ENCODE results near the gene RBM20. TPM values are rescaled to one million over a fixed set of nuclear protein-coding genes. Genes with fewer than 3 reads are reported as not detected.

The RBM20 gene
- total and polyA plus RNA-seq, 2 of the 13 experiments (the other 11 are each of a cell fraction or from before 2014, with no cell fraction given), result 0.02 to 0.22 TPM

DNA sequence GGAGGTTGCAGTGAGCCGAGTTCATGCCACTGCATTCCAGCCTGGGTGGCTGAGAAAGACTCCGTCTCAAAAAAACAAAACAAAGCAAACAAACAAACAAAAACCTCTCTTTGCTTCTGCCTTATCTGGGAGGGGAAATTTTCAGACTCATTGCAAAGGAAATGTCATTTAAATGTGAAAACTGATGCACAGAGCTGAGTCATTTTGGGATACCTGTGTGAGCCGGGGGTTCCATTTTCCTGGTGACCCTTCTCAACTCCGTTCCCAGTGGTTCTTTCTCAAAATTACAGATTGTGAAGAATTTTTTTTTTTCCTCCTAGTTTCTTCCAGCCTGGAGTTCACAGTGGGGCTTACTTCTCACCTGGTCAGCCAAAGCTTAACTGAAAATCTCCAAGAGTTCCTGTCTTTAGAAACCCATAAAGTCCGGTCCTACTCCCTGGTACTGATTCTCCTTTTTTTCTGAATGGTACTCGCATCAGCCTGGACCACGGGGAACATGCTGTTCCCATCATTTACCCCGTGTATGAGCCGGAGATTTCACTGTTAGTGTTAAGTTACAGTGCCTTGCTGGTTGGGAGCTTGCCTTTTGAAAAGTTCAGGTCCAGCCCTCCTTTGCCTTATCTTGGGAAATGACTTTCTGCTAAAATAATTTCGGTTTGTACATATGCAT, 56.9 kb downstream of the RBM20 start:
- Histone ChIP-seq H3K27ac (ENCODE audit: extremely low read length, insufficient read depth, low read length) (no peak overlapping the region), H3K4me3 (replicated peaks in 1 of 3; ENCODE audit: insufficient read depth in 1 of 3, low read depth in 2 of 3, low read length in 3 of 3) (no peak overlapping the region), H3K27me3 (ENCODE audit: control insufficient read depth in 1 of 2, insufficient read depth in 2 of 2, low read length in 2 of 2) (peaks cover 0 to 3% of the 10 kb centered on the region in 2 experiments; a peak in 1 of 5 replicates), H3K36me3 (replicated peaks in 1 of 2; ENCODE audit: control insufficient read depth in 1 of 2, insufficient read depth in 2 of 2, low read length in 2 of 2) (no peaks in the 10 kb centered on the region), H4K20me1 (ENCODE audit: insufficient read depth, low read length) (no peaks in the 10 kb centered on the region), H3K79me2 (ENCODE audit: insufficient read depth, low read length) (no peaks in the 10 kb centered on the region), H3K4me2 (ENCODE audit: low read depth, low read length) (no peak overlapping the region), H3K4me1 (ENCODE audit: insufficient read depth, low read length) (no peaks in the 10 kb centered on the region), H3K9me3 (ENCODE audit: low read length) (no peaks in the 10 kb centered on the region), H2AFZ (ENCODE audit: low read length) (no peak overlapping the region), H3K9ac (ENCODE audit: insufficient read depth, low read depth, low read length) (no peak overlapping the region)
- WGBS (ENCODE audit: low lambda C conversion rate), result 47% methylated on average over 10 of the region's 10 CpGs
- FAIRE-seq (no peak), DNase-seq (ENCODE audit: low spot score) (no peak), ATAC-seq (no peak)
- POLR2A ChIA-PET, result no interaction called here
- no TSS peak for BruUV-seq (replicated peaks)
- intact Hi-C loops (cut with micrococcal nuclease; ENCODE audit: unreplicated experiment), result no loop called here
- CTCF ChIA-PET (ENCODE audit: low intra/inter-chr PET ratio, low total read pairs), result no interaction called here
- TF ChIP-seq AFF4 (CRISPR knock-in tag; IDR thresholded peaks at IDR 0.05) (no peak), TAF1 (CRISPR knock-in tag; IDR thresholded peaks at IDR 0.05) (no peak), EED (CRISPR knock-in tag; IDR thresholded peaks at IDR 0.05) (no peak), MAF1 (CRISPR knock-in tag; IDR thresholded peaks at IDR 0.05; ENCODE audit: borderline replicate concordance) (no peak), SMAD9 (CRISPR knock-in tag; IDR thresholded peaks at IDR 0.05) (no peak), ZNF317 (CRISPR knock-in tag; IDR thresholded peaks at IDR 0.05) (no peak), ZNF180 (CRISPR knock-in tag; IDR thresholded peaks at IDR 0.05; ENCODE audit: borderline replicate concordance, low read depth) (no peak), ZNF720 (CRISPR knock-in tag; IDR thresholded peaks at IDR 0.05) (no peak)
- TF ChIP-seq, protein P1, sequence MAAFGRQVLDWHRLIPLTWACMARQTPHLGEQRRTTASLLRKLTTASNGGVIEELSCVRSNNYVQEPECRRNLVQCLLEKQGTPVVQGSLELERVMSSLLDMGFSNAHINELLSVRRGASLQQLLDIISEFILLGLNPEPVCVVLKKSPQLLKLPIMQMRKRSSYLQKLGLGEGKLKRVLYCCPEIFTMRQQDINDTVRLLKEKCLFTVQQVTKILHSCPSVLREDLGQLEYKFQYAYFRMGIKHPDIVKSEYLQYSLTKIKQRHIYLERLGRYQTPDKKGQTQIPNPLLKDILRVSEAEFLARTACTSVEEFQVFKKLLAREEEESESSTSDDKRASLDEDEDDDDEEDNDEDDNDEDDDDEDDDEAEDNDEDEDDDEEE (CRISPR knock-in tag; IDR thresholded peaks at IDR 0.05), result no peak
- in situ Hi-C loops (cut with HindIII; ENCODE audit: extremely low pct_ligation_motif_present, low pct_unique_long_range_greater_than_20kb), result no loop called here
